Body of pancreas (tissue), 4 donors: Measurements from ENCODE around the gene METTL21C. TPM values are rescaled to one million over a fixed set of nuclear protein-coding genes. Genes with fewer than 3 reads are reported as not detected.

Experiments used
- ATAC-seq: fragments of 150-250 bp; one replicate; pipeline ENCODE4 v1.9.1; 2016
- DNase-seq, 4 donors: peaks; one replicate each; pipeline ENCODE4 v3.0.0-alpha.2; 2019
- H3K27ac ChIP-seq, 4 donors: fragments of 200-600 bp; sonication (generic); 1 replicate in 3 of 4; 2 replicates in 1 of 4; pipeline versions ENCODE4 v1.5.1 to v1.6.1; 2016 to 2019; ENCODE audit warnings: mild to moderate bottlenecking in 1 of 4, mixed read lengths in 1 of 4, moderate library complexity in 1 of 4
- H3K27me3 ChIP-seq, 2 donors: fragments of 200-600 bp; sonication (generic); one replicate each; pipeline ENCODE4 v1.6.0; 2016; ENCODE audit warnings: mild to moderate bottlenecking in 1 of 2
- H3K36me3 ChIP-seq, 2 donors: fragments of 200-600 bp; sonication (generic); replicated peaks in 1 of 2; 2 replicates each; pipeline ENCODE4 v1.5.1; 2016; ENCODE audit warnings: low read depth in 2 of 2; ENCODE audit not compliant: insufficient read depth in 1 of 2
- H3K4me1 ChIP-seq: fragments of 200-600 bp; sonication (generic); one replicate; pipeline ENCODE4 v1.6.0; 2016
- H3K4me3 ChIP-seq, 2 donors: fragments of 200-600 bp; sonication (generic); 1 replicate in 1 of 2; 2 replicates in 1 of 2; pipeline ENCODE4 v1.5.1; 2016 to 2019
- H3K9me3 ChIP-seq, 3 donors: fragments of 200-600 bp; sonication (generic); 1 replicate in 2 of 3; 2 replicates in 1 of 3; pipeline ENCODE4 v1.5.1; 2016
- CTCF ChIP-seq, 7 experiments: fragments of 450-650 bp in 4 of 7; fragments of 200-600 bp in 3 of 7; sonication (generic) in 3 of 7; IDR thresholded peaks; one replicate each; pipeline ENCODE4 v1.5.1; 2016 to 2019; ENCODE audit warnings: antibody characterized with exemption in 7 of 7
- POLR2A ChIP-seq, 3 donors: fragments of 450-650 bp; IDR thresholded peaks; one replicate each; pipeline ENCODE4 v1.6.1; 2016; ENCODE audit warnings: antibody characterized with exemption in 3 of 3, mild to moderate bottlenecking in 2 of 3
- WGBS, 2 donors: methylation state at CpG; one replicate each; pipeline ENCODE4 v1.1.5; 2017; 5-methylcytosine and 5-hydroxymethylcytosine counted together
- intact Hi-C: fragments of 100-400 bp; cut with DNase I; formaldehyde crosslinking; loops from one replicate; pipeline ENCODE4 v1.15.1; 2023
- total RNA-seq, 2 donors: library from RNA; depleted of rRNA; stranded (reverse); fragments of >200 nt; gene quantifications; one replicate each; pipeline ENCODE4 v1.1.0, GENCODE V29; 2016

METTL21C gene
- total RNA-seq, 2 donors from 2014 or later, result not detected

GRCh38 chr13:102703726-102704035, 8.8 kb upstream of the METTL21C start:
- H3K27me3 ChIP-seq, result no peaks in the 10 kb centered on the region
- no peak overlapping the region for H3K27ac ChIP-seq
- TF ChIP-seq POLR2A (IDR thresholded peaks at IDR 0.05) (no peak), CTCF (IDR thresholded peaks at IDR 0.05) (no peak)
- no peaks in the 10 kb centered on the region for H3K4me1 ChIP-seq
- DNase-seq (no peak), ATAC-seq (no peak)
- H3K9me3 ChIP-seq, result peaks cover 0 to 3% (median 0%) of the 10 kb centered on the region in 3 donors
- no peak overlapping the region for H3K4me3 ChIP-seq
- H3K36me3 ChIP-seq, result no peaks in the 10 kb centered on the region
- intact Hi-C loops, result no loop called here

GRCh38 chr13:102702965-102703725, 8.3 kb upstream of the METTL21C start:
- no peak overlapping the region for H3K4me3 ChIP-seq
- ATAC-seq (no peak), DNase-seq (no peak)
- H3K4me1 ChIP-seq, result no peaks in the 10 kb centered on the region
- no peaks in the 10 kb centered on the region for H3K27me3 ChIP-seq
- no peak overlapping the region for H3K27ac ChIP-seq
- H3K36me3 ChIP-seq, result no peaks in the 10 kb centered on the region
- TF ChIP-seq CTCF (IDR thresholded peaks at IDR 0.05) (no peak), POLR2A (IDR thresholded peaks at IDR 0.05) (no peak)
- WGBS, 2 donors, result 61 to 69% methylated on average over 8 of the region's 8 CpGs
- H3K9me3 ChIP-seq, result peaks cover 0 to 6% (median 0%) of the 10 kb centered on the region in 3 donors
- intact Hi-C loops, result no loop called here

- intact Hi-C loops, result no loop called here
- H3K27me3 ChIP-seq, result no peaks in the 10 kb centered on the region
- no peak overlapping the region for H3K27ac ChIP-seq
- no peak overlapping the region for H3K4me3 ChIP-seq
- TF ChIP-seq CTCF (IDR thresholded peaks at IDR 0.05) (no peak), POLR2A (IDR thresholded peaks at IDR 0.05) (no peak)
- WGBS, 2 donors, result 72 to 86% methylated on average over 5 of the region's 5 CpGs
- no peaks in the 10 kb centered on the region for H3K4me1 ChIP-seq
- H3K36me3 ChIP-seq, result no peaks in the 10 kb centered on the region
- no peak for ATAC-seq
- DNase-seq, result no peak
- H3K9me3 ChIP-seq, result peaks cover 0 to 6% (median 0%) of the 10 kb centered on the region in 3 donors
These were observed 6.5 kb upstream of the METTL21C start for GRCh38 chr13:102701331-102701730.

GRCh38 chr13:102700088-102701031, 5.5 kb upstream of the METTL21C start:
- H3K27ac ChIP-seq, result no peak overlapping the region
- 54 to 64% methylated on average over 14 of the region's 14 CpGs for WGBS, 2 donors
- H3K4me1 ChIP-seq, result no peaks in the 10 kb centered on the region
- intact Hi-C loops, result no loop called here
- H3K4me3 ChIP-seq, result no peak overlapping the region
- no peaks in the 10 kb centered on the region for H3K27me3 ChIP-seq
- TF ChIP-seq CTCF (IDR thresholded peaks at IDR 0.05) (no peak), POLR2A (IDR thresholded peaks at IDR 0.05) (no peak)
- H3K36me3 ChIP-seq, result no peaks in the 10 kb centered on the region
- ATAC-seq, result no peak
- H3K9me3 ChIP-seq, result peaks cover 0 to 6% (median 0%) of the 10 kb centered on the region in 3 donors
- DNase-seq, result no peak
